SU-DHL-6 (cell line): ENCODE measurements around the gene MEIS2.

Source experiments
- EZH2phosphoT487 ChIP-seq: fragments of 200-600 bp; sonication (generic), shearing (Covaris generic); conservative IDR thresholded peaks from 2 replicates; pipeline ENCODE4 v1.6.1; 2018; ENCODE audit warnings: mild to moderate bottlenecking, antibody characterized with exemption, low read length, moderate library complexity, mixed read lengths
- TF ChIP-seq, protein P1 (sequence below): fragments of 200-600 bp; sonication (generic); IDR thresholded peaks from one replicate; pipeline ENCODE4 v1.5.1; 2017; ENCODE audit warnings: antibody characterized with exemption, mild to moderate bottlenecking, low read length, moderate library complexity; ENCODE audit not compliant: insufficient read depth, poor library complexity, severe bottlenecking

DNA sequence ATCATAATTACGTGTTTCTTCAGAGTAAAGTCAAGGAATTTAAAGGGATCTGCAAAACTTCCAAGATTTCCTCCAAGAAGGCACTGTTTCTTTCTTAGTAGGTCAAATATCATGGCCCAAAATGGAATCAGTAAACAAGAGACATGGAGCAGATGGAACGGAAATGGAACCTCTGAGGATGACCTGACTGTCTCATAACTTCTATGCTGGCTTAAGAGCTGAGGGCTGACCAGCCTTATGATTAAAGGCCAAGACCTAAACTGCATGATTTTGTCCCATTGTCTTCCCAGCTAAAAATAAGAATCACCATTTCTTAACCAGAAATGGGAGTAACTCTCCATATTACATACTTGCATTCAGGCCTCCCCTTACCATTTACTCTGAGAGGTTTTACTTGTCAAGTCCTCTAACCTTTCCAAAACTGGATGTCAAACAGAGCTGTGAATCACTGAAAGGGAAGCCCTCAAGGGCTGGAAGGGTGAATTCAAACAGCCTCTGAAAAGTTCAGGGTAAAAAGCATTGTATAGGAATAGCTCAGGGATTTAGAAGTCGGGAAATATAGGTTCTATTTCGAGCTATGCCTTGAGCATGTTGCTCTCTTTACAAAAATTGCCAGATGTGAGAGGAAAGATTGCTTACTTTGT, 103.7 kb downstream of the MEIS2 start:
- TF ChIP-seq, protein P1, sequence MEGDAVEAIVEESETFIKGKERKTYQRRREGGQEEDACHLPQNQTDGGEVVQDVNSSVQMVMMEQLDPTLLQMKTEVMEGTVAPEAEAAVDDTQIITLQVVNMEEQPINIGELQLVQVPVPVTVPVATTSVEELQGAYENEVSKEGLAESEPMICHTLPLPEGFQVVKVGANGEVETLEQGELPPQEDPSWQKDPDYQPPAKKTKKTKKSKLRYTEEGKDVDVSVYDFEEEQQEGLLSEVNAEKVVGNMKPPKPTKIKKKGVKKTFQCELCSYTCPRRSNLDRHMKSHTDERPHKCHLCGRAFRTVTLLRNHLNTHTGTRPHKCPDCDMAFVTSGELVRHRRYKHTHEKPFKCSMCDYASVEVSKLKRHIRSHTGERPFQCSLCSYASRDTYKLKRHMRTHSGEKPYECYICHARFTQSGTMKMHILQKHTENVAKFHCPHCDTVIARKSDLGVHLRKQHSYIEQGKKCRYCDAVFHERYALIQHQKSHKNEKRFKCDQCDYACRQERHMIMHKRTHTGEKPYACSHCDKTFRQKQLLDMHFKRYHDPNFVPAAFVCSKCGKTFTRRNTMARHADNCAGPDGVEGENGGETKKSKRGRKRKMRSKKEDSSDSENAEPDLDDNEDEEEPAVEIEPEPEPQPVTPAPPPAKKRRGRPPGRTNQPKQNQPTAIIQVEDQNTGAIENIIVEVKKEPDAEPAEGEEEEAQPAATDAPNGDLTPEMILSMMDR, result no peak
- no peak for TF ChIP-seq EZH2phosphoT487
